GM21786 (cell line): ENCODE data around the gene ACP7.
"Not testable (repeated sequence)": the region's sequence is repeated elsewhere in the genome, so short reads cannot be mapped to it uniquely, and the experiment has no call there.

Experiments
- ATAC-seq: cut with Tn5 transposase; IDR thresholded peaks from one replicate; pipeline ENCODE4 v1.9.1; 2021; ENCODE audit not compliant: unreplicated experiment

The ACP7 gene, protein sequence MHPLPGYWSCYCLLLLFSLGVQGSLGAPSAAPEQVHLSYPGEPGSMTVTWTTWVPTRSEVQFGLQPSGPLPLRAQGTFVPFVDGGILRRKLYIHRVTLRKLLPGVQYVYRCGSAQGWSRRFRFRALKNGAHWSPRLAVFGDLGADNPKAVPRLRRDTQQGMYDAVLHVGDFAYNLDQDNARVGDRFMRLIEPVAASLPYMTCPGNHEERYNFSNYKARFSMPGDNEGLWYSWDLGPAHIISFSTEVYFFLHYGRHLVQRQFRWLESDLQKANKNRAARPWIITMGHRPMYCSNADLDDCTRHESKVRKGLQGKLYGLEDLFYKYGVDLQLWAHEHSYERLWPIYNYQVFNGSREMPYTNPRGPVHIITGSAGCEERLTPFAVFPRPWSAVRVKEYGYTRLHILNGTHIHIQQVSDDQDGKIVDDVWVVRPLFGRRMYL

DNA sequence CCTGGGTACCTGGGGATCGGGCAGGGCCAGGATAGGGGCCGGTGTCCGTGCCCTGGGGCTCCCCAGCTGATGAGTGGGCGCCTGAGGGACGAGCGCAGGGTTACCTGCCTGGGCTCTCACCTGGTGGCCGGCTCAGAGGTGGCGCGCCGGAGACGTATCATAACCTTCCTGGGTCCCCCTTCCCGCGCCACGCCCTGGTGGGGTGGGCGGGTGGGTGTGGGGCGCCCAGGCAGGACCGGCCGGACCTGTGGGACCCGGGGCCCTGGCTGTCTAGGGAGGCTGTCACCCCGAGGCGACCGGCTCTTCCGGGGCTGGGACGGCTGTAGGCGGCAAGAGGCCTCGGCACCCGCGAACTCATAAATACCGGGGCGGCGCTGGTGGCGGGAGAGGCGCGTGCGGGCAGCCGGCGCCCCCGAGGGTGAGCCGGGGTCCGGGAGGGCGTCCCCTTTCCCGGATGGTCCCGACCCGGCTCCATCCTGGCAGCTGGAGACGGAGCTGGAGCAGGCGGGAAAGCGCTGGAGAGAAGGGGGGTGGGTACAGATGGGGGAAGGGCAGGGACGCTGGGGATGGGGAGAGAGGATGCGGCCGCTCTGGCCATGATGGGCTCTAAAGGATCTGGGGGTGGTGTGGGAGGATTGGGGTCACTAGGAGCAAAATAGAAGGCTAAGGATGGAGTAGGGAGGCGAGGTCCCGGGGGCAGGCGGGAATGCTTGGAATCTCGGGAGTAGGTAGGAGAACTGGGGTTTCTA is at the start of gene ACP7:
TSS of gene ACP7 (plus strand) at position 386 of the 749 bp plus-strand sequence. CDS start 902 bp downstream, outside the sequence.
- ATAC-seq, result no peak

DNA sequence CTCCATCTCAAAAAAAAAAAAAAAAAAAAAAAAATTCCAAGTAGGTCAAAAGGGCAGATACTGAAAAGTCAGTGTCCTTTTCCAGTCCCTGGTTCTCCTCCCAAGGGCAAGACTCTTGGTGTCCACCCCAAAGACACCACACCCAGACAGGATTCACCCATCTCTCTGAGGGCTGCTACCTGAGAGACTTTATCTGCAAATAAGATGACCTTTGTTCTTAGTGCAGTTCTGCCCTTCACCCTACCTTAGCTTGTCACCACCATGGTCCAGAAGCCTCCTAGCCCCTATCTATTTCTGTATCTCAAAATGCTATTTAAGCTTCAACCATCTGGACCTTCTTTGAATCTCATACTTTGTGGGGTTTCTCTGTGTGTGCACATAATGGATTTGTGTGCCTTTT is 47.6 kb upstream of the ACP7 start:
- no peak for ATAC-seq

DNA sequence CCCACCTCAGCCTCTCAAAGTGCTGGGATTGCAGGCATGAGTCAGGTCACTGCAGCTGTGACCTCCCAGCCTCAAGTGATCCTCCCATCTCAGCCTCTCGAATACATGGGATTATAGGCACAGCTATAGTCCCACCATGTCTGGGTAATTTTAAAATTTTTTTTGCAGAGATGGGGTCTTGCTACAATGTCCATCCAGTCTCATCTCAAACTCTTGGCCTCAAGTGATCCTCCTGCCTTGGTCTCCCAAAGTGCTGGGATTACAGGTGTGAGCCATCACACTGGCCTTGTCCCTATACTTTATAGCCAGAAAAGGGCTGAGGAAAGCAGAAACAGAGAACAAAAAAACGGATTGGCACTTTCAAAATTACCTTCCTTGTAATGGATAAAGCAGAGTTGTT is 47.0 kb upstream of the ACP7 start:
- no peak for ATAC-seq

DNA sequence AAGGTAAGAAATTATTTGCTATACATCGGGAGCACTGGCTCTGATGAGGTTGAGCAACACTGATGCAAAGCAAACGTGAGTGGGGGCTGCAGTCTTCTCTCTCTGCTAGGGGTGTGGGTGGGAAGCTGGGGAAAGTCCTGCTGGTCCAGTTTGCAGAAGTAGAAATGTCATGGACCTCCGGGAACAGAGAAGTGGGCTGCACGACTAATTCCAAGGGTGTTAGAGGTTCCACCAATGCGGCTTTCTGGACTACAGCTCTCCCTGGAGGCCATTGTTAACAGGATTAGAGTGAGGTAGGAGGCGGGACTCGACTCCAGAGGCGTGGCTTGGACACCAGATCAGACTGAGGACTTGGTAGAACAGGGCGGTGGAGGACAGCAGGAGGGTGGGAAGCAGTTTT is 46.1 kb upstream of the ACP7 start:
- ATAC-seq, result no peak

DNA sequence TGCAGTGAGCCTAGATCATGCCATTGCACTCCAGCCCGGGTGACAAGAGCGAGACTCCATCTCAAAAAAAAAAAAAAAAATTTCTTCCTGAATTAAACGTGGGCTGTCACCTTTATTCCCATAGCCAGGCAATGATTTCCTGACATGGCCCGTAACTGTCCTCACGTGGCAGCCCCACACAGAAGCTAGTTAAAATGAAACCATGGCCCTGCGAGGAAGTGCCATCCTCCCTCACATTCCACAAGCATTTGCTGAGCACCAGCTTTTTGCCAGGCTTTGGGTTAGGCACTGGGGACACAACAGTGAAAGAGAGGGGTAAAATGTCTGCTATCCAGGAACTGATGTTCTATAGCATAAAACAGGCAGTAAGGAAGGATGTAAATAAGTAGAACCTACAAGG is 38.7 kb upstream of the ACP7 start:
- ATAC-seq, result no peak

DNA sequence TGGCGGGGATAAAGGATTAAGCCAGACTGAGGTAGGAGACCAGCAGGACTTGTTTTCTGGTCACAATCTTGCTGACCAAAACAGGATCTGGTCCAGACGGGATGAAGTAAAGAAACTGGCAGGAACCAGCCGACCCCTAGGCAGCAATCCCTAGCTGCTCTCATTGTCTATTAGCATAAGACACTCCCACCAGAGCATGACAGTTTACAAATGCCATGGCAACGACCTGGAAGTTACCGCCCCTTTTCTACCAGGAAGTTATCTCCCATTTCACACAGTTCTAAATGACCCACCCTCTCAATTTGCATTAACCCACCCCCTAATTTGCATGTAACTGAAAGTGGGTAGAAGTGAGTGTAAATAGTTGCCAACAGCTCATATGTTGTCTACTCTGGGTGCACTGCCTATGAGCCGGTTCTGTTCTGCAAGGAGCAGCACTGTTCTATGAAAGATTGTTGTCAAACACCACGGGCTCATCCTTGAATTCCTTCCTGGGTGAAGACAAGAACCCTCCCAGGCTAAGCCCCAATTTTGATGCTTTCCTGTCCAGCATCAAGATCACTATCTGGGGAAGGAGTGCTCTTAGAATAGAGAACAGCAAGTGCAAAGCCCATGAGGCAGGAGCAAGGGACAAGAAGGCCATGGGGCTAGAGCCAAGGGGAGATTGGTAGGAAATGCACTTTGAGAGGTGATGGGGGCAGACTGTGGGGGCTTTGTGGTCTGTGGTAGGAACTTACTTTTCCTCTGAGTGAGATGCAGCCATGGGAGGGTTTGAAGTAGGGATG is 37.9 kb upstream of the ACP7 start:
- ATAC-seq, result no peak

DNA sequence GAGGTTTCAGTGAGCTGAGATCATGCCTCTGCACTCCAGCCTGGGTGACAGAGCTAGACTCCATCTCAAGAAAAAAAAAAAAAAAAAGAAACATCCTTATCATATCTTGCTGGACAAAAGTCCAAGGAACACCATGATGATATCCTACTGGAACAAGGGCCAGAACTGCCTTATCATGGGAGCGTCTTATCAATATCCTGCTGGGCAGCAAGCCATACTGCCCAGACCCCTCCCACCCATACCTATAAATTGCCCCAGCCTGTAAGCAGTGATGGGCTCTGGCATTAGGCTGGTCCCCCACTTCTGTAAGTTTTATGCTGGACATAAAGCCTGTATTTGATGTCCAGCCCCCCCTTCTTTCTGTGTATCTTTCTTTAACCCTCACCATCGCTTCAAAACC is 37.1 kb upstream of the ACP7 start:
- ATAC-seq, result no peak

DNA sequence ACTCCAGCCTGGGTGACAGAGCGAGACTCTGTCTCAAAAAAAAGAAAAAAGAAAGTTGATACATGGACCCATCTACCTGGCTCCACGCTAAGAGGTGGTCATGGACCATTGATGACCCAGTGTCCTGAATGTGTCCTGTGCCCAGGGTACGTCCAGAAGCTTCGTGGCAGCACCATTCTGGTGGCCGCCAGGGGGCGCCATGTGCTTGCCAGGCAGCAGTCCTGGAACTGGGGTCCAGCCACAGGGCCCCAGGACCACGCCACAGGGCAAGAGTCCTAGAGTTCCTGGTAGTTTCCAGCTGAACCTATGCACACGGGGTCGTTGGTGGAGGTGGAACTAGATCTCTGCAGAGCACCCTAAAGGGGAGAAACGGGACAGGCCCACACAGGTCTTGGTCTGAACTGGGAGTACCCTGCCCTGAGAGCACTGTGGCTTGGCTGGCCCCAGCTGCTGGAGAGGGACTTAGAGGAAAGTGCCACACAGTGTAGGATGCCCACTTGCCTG is 31.9 kb upstream of the ACP7 start:
- no peak for ATAC-seq

DNA sequence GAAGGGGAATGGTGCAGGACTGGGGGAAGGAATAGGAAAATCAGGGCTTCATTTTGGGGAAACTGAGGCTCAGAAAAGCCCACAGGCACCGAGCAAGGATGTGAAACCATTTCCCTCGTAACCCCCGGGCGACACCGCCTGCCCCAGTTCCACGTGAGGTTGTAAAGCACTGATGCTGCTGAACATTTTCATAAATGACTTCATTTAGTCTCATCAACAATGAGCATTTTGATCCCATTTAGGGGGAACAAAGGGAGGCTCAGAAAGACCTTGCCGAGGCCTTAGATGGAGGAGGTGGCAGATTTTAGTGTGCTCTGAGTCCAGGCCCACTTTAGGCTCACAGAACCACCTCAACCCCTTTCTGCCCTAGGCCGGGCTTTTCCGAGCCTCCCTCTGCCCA is 31.3 kb upstream of the ACP7 start:
- no peak for ATAC-seq

DNA sequence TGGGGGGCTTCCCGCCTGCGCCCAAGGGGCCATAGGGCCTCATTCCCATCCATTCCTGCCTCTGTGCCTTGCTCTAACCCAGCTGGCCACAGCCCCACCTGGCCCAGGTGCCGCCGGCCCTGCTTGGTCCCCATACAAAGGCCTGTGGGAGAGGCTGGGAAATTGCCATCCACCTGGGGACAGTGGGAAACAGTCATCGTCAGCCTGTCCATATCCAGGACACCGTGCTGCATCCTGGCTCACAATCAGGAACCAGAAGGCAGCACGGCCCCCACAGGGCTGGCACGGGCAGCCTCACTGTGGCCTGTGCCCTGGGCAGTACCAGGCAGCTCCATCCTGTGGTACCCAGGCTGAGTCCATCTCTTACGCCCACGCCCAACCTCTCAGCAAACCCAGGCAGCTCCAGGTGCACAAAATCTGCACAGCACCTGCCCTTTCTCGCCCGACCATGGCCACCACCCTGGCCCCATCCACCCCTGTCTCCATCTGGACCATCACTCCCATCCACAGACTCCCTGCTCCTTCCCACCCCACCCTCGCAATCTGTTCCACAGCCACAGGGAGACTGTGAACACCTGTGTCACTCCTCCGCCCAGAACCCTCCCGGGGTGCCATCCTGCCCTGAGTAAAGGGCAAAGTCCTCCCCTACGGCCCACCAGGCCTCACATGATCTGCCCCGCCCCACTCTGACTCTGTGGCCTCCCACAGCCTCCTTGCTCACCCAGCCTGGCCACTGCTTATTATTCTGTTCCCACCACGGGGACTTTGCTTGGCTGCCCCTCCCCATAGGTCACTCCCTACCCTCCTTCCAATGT is 30.7 kb upstream of the ACP7 start:
- ATAC-seq, result no peak

DNA sequence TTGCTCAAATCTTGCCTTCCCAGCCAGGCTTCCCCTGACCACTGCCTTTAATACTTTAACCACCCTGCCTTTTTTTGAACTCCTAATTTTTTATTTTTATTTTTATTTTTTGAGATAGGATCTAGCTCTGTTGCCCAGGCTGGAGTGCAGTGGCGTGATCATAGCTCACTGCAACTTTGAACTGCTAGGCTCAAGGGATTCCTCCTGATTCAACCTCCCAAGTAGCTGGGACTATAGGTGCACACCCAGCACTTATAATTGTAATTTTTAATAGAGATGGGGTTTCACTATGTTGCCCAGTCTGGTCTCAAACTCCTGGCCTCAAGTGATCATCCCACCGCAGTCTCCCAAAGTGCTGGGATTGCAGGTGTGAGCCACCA is 30.1 kb upstream of the ACP7 start:
- ATAC-seq, result no peak

DNA sequence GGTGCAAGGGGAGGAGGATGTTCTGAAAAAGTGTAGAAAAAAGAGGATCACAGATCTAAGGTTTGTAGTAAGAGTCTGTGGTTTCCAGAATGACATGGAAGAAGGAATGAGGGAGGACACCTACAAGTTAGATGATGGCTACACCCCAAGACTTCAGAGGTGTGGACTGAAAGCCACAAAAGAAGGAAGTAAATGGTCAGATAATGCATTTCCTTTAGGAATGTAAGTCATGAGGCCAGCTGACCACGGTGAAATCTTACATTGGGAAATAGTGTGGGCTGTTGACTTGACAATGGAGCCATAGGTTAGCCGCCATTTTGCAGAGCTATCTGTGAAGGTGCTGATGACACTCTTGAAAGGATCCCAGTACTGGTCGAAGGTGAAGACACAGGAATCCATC is 26.6 kb upstream of the ACP7 start:
- no peak for ATAC-seq

DNA sequence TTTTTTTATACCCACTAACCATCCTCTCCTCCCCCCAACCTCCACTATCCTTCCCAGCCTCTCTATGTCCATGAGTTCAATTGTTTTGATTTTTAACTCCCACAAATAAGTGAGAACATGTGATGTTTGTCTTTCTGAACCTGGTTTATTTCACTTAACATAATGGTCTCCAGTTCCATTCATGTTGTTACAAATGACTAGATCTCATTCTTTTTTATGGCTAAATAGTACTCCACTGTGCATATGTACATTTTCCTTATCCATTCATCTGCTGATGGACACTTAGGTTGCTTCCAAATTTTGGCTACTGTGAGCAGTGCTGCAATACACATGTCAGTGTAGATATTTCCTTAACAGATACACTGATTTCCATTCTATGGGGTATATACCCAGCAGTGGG is 24.9 kb upstream of the ACP7 start:
- no peak for ATAC-seq

DNA sequence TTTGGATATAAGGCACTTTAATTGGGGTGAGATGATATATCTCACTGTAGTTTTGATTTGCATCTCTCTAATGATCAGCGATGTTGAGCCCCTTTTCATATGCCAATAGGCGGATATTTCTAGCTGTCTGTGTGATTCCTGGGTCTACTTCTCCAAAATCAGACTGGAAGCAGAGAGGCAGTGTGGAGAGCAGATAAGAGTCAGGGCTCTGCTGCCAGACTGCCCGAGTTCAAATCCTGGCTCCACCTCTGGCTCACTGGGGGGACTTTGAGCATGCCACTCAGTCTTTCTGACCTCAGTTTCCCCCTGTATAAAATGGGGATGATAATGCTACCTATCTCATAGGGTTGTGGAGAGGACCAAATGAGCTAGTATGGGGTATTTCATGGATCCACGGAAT is 24.0 kb upstream of the ACP7 start:
- ATAC-seq, result no peak

DNA sequence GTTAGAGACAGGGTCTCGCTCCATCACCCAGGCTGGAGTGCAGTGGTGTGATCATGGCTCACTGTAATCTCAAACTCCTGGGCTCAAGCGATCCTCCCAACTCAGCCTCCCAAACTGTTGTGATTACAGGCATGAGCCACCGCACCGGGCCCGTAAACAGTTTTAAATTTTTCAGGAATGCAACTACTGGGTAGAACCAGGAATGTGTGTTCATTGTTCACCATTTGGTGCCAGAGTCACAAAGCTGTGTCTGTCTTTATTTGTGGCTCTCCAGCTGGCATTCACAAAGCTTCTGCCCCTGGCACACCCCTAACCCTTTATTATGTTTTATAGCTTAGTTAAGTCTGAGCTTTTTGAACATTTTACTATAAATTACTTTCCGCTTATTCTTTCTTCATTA is 19.8 kb upstream of the ACP7 start:
- ATAC-seq, result no peak

DNA sequence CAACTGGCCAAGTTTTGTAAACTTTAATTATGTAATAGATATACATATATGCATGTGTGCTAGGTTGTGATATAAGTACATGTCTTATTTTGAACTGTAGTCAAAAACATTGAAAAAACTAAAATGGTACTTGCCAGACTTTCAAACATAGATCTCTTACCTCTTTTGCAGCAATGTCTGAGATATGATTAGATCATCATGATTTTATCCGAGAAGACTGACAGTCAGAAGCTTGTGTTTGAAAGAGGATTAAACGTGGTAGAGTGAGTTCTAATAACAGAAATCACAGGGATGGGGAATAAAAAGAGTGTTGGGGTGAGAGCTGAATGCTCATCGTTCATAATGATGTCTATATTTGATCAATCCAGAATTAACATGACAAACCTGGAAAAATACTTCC is 18.2 kb upstream of the ACP7 start:
- ATAC-seq, result no peak

DNA sequence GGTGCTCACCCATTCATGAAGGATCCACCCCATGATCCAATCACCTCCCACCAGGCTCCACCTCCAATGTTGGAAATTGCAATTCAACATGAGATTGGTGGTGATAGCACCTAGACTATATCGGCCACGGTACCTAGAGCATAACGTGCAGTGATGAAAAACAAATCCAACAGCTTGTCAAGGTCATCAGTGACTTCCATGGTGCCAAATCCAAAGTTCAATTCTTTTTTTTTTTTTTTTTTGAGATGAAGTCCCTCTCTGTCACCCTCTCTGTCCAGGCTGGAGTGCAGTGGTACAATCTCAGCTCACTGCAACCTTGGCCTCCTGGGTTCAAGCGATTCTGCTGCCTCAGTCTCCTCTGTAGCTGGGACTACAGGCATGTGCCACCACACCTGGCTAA is 17.1 kb upstream of the ACP7 start:
- no peak for ATAC-seq

DNA sequence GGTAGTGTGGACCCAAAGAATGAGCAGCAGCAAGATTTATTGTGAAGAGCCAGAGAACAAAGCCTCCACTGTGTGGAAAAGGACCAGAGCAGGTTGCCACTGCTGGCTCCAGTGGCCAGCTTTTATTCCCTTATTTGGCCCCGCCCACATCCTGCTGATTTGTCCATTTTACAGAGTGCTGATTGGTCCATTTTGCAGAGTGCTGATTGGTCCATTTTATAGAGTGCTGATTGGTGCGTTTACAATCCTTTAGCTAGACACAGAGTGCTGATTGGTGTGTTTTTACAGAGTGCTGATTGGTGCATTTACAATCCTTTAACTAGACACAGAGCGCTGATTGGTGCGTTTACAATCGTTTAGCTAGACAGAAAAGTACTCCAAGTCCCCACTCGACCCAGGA is 15.9 kb upstream of the ACP7 start:
- not testable (repeated sequence) for ATAC-seq

DNA sequence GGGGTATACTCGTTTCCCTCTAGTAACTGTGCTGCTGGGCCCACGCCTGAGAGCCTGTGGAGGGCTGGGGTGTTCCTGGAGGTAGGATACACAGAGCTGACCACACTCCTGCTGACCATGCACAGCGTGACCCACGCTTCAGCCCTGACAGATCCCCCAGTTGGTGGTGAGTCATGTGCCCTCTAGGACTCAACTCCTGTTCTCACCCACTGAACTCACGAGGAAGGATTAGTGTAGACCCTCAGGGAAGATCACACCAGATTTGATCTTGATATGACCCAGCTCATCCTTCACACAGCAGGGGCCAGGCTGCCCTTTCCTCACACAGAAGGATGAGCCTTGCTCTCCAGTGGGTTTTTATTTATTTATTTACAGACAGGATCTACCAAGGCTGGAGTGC is 13.3 kb upstream of the ACP7 start:
- ATAC-seq, result no peak

DNA sequence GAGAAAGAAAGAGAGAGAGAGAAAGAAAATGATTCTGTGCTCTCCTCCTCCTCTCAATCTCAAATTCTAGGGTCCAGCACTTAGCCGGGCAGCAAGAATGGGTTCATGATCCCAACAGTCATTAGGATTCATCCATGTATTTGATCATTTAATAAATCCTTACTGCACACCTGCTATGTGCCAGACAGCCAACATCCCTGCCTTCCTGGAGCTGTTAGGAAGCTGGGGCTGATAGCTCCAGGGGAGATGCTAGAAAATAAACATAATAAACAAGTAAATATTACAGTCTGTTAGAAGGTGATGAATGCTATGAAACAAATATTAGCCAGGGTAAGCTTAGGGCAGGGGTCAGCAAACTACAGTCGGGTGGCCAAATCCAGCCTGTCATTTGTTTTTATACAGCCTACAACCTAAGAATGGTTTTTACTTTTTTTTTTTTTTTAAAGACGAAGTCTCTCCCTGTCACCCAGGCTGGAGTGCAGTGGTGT is 9.9 kb upstream of the ACP7 start:
- no peak for ATAC-seq

DNA sequence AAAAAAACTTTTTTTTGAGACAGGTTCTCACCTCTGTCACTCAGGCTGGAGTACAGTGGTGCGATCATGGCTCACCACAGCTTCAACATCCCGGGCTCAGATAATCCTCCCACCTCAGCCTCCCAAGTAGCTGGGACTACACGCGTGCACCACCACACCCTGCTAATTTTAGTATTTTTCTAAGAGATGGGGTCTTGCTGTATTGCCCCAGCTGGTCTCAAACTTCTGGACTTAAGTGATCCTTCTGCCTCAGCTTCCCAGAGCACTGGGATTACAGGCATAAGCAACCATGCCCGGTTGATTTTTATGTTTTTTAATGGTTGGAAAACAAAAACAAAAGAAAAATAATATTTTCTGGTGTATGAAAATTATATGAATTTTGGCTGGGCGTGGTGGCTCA is 9.2 kb upstream of the ACP7 start:
- ATAC-seq, result no peak
